ENCODE results near the gene SBK3.

DNA sequence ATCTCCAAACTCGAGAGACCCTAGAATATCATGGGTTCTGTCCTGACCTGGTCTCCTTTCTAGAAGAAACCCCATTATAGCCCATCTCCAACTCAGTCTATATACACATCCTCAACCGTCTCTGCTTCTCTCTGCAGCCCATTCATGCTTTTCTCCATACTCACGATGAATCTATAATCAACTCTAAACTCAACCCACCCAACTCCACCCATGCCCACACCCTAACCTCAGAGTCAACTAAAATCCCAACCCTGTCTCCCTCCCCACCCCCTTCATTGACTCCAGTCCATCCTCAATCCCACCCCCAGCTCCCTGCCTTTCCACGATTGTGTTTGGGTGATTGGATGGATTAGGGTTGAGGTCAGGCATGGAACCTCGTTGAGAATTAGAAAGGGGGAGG lies 1.8 kb downstream of the SBK3 start:
- TF ChIP-seq, protein P1, sequence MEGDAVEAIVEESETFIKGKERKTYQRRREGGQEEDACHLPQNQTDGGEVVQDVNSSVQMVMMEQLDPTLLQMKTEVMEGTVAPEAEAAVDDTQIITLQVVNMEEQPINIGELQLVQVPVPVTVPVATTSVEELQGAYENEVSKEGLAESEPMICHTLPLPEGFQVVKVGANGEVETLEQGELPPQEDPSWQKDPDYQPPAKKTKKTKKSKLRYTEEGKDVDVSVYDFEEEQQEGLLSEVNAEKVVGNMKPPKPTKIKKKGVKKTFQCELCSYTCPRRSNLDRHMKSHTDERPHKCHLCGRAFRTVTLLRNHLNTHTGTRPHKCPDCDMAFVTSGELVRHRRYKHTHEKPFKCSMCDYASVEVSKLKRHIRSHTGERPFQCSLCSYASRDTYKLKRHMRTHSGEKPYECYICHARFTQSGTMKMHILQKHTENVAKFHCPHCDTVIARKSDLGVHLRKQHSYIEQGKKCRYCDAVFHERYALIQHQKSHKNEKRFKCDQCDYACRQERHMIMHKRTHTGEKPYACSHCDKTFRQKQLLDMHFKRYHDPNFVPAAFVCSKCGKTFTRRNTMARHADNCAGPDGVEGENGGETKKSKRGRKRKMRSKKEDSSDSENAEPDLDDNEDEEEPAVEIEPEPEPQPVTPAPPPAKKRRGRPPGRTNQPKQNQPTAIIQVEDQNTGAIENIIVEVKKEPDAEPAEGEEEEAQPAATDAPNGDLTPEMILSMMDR (IDR thresholded peaks at IDR 0.05): no peak
- no peak for TF ChIP-seq POLR2A (IDR thresholded peaks at IDR 0.05)

Data from esophagus squamous epithelium (tissue), 4 donors.